Measurements from ENCODE around the gene HMGCL. TPM values are rescaled to one million over a fixed set of nuclear protein-coding genes. Genes with fewer than 3 reads are reported as not detected.

Gene HMGCL
- total RNA-seq, 1 donor from 2014 or later = 25.3 TPM

- intact Hi-C loops (cut with DNase I) = no loop called here
- H3K4me1 ChIP-seq = peaks cover 5% of the 10 kb centered on the region
- no peak for DNase-seq (ENCODE audit: extremely low spot score in 2 of 2)
- TF ChIP-seq CTCF (IDR thresholded peaks at IDR 0.05) = no peak
- TF ChIP-seq POLR2A (IDR thresholded peaks at IDR 0.05) = no peak
- no peak for TF ChIP-seq POLR2AphosphoS5 (IDR thresholded peaks at IDR 0.05; ENCODE audit: insufficient read depth in 1 of 2, low read depth in 1 of 2)
- H3K36me3 ChIP-seq = peaks cover 17 to 92% of the 10 kb centered on the region in 2 donors
- H3K27ac ChIP-seq = no peak overlapping the region
- no peak overlapping the region for H3K4me3 ChIP-seq
- no peaks in the 10 kb centered on the region for H3K9me3 ChIP-seq
- H3K27me3 ChIP-seq = no peaks in the 10 kb centered on the region
Observed at GRCh38 chr1:23757812-23758211, 67.4 kb downstream of the HMGCL start.

- TF ChIP-seq CTCF (IDR thresholded peaks at IDR 0.05) = no peak
- no peak for TF ChIP-seq POLR2A (IDR thresholded peaks at IDR 0.05)
- no peak for TF ChIP-seq POLR2AphosphoS5 (IDR thresholded peaks at IDR 0.05; ENCODE audit: insufficient read depth in 1 of 2, low read depth in 1 of 2)
- no peak for DNase-seq (ENCODE audit: extremely low spot score in 2 of 2)
- no peaks in the 10 kb centered on the region for H3K27me3 ChIP-seq
- intact Hi-C loops (cut with DNase I) = no loop called here
- H3K4me3 ChIP-seq = no peak overlapping the region
- H3K27ac ChIP-seq = no peak overlapping the region
- H3K9me3 ChIP-seq = no peaks in the 10 kb centered on the region
- peaks cover 20 to 95% of the 10 kb centered on the region in 2 donors for H3K36me3 ChIP-seq
- no peaks in the 10 kb centered on the region for H3K4me1 ChIP-seq
Observed at GRCh38 chr1:23756676-23757075, 68.6 kb downstream of the HMGCL start.

GRCh38 chr1:23752909-23753308, 72.3 kb downstream of the HMGCL start:
- no peaks in the 10 kb centered on the region for H3K27me3 ChIP-seq
- intact Hi-C loops (cut with DNase I) = no loop called here
- H3K27ac ChIP-seq = no peak overlapping the region
- TF ChIP-seq POLR2A (IDR thresholded peaks at IDR 0.05) = no peak
- no peak for TF ChIP-seq CTCF (IDR thresholded peaks at IDR 0.05)
- no peak for TF ChIP-seq POLR2AphosphoS5 (IDR thresholded peaks at IDR 0.05; ENCODE audit: insufficient read depth in 1 of 2, low read depth in 1 of 2)
- H3K36me3 ChIP-seq = peaks cover 25 to 77% of the 10 kb centered on the region in 2 donors
- H3K4me3 ChIP-seq = no peak overlapping the region
- no peaks in the 10 kb centered on the region for H3K4me1 ChIP-seq
- no peaks in the 10 kb centered on the region for H3K9me3 ChIP-seq
- no peak for DNase-seq (ENCODE audit: extremely low spot score in 2 of 2)

Other genes starting within 250 kb of the HMGCL start
- 948 TPM for gene RPL11, start 133.6 kb downstream of the HMGCL start, total RNA-seq
- 25.5 TPM for gene ELOA, start 82.0 kb downstream of the HMGCL start, total RNA-seq
- gene PITHD1, start 47.0 kb downstream of the HMGCL start, total RNA-seq = 63.6 TPM
- 56.2 TPM for gene LYPLA2, start 34.3 kb downstream of the HMGCL start, total RNA-seq
- gene GALE, start 24.7 kb downstream of the HMGCL start, total RNA-seq = 12.3 TPM
- 10.6 TPM for gene FUCA1, start 42.9 kb upstream of the HMGCL start, total RNA-seq
- gene CNR2, start 87.9 kb upstream of the HMGCL start, total RNA-seq = not detected
- 92.8 TPM for gene PNRC2, start 134.4 kb upstream of the HMGCL start, total RNA-seq
- gene SRSF10, start 154.9 kb upstream of the HMGCL start, total RNA-seq = 72.4 TPM